HepG2 (cell line): ENCODE data around the gene AZU1. TPM values are rescaled to one million over a fixed set of nuclear protein-coding genes. Genes with fewer than 3 reads are reported as not detected.

Source experiments
- ARID3A ChIP-seq: IDR thresholded peaks from 2 replicates; pipeline ENCODE4 v1.6.1; 2012; ENCODE audit warnings: low read depth, low read length, improper control_type of control experiment
- RXRA ChIP-seq: sonication (generic); formaldehyde crosslinking; IDR thresholded peaks from 2 replicates; pipeline ENCODE4 v1.5.1; 2020; ENCODE audit warnings: missing genetic modification reagents
- SALL1 ChIP-seq: sonication (generic); formaldehyde crosslinking; IDR thresholded peaks from 2 replicates; pipeline ENCODE4 v1.8.0; 2022; ENCODE audit warnings: mild to moderate bottlenecking, missing genetic modification reagents
- SKIL ChIP-seq: sonication (generic); formaldehyde crosslinking; IDR thresholded peaks from 2 replicates; pipeline ENCODE4 v1.8.0; 2022; ENCODE audit warnings: missing genetic modification reagents, mild to moderate bottlenecking, moderate library complexity, borderline replicate concordance
- SMARCC2 ChIP-seq: fragments of 450-650 bp; IDR thresholded peaks from 2 replicates; pipeline ENCODE4 v1.6.1; 2017; ENCODE audit warnings: antibody characterized with exemption, mild to moderate bottlenecking
- TFE3 ChIP-seq: IDR thresholded peaks from 2 replicates; pipeline ENCODE4 v1.6.1; 2016
- ZBTB39 ChIP-seq: sonication (generic); formaldehyde crosslinking; IDR thresholded peaks from 2 replicates; pipeline ENCODE4 v1.5.0; 2020; ENCODE audit warnings: missing genetic modification reagents
- ZNF343 ChIP-seq: sonication (generic); formaldehyde crosslinking; IDR thresholded peaks from 2 replicates; pipeline ENCODE4 v1.4.0; 2020; ENCODE audit warnings: mild to moderate bottlenecking, missing genetic modification reagents
- ZNF550 ChIP-seq: sonication (generic); formaldehyde crosslinking; IDR thresholded peaks from 2 replicates; pipeline ENCODE4 v1.4.0; 2020; ENCODE audit warnings: mild to moderate bottlenecking, missing genetic modification reagents, borderline replicate concordance
- ZNF691 ChIP-seq: sonication (generic); formaldehyde crosslinking; IDR thresholded peaks from 2 replicates; pipeline ENCODE4 v1.4.0; 2020; ENCODE audit warnings: missing genetic modification reagents, low read depth, mild to moderate bottlenecking, borderline replicate concordance
- ZNF773 ChIP-seq: sonication (generic); formaldehyde crosslinking; IDR thresholded peaks from 2 replicates; pipeline ENCODE4 v1.4.0; 2020; ENCODE audit warnings: missing genetic modification reagents, borderline replicate concordance
- ZNF775 ChIP-seq: sonication (generic); formaldehyde crosslinking; IDR thresholded peaks from 2 replicates; pipeline ENCODE4 v1.4.0; 2020; ENCODE audit warnings: missing genetic modification reagents, mild to moderate bottlenecking, moderate library complexity, borderline replicate concordance
- ZNF800 ChIP-seq: sonication (generic); formaldehyde crosslinking; IDR thresholded peaks from 2 replicates; pipeline ENCODE4 v1.4.0; 2020; ENCODE audit warnings: missing genetic modification reagents
- ZSCAN12 ChIP-seq: sonication (generic); formaldehyde crosslinking; IDR thresholded peaks from 2 replicates; pipeline ENCODE4 v1.9.0; 2021; ENCODE audit warnings: mild to moderate bottlenecking, missing genetic modification reagents
- ZSCAN20 ChIP-seq: sonication (generic); formaldehyde crosslinking; IDR thresholded peaks from 2 replicates; pipeline ENCODE4 v1.4.0; 2020; ENCODE audit warnings: missing genetic modification reagents, mild to moderate bottlenecking, borderline replicate concordance
- ZSCAN5A ChIP-seq: sonication (generic); formaldehyde crosslinking; IDR thresholded peaks from 2 replicates; pipeline ENCODE4 v1.8.0; 2022; ENCODE audit warnings: mild to moderate bottlenecking, missing genetic modification reagents, borderline replicate concordance
- ZZZ3 ChIP-seq: sonication (generic); formaldehyde crosslinking; IDR thresholded peaks from 2 replicates; pipeline ENCODE4 v1.4.0; 2020; ENCODE audit warnings: missing genetic modification reagents, mild to moderate bottlenecking, borderline replicate concordance
- polyA plus RNA-seq, 8 experiments: library from polyadenylated mRNA; depleted of rRNA in 3 of 8; stranded (reverse) in 7 of 8; unstranded in 1 of 8; fragments of >200 nt; fragmentation: Illumina TruSeq in 4 of 8; extraction: Trizol in 4 of 8; gene quantifications; 2 replicates each; pipeline versions ENCODE4 v1.2.1 to v1.2.3, GENCODE V29; 2011 to 2016; ENCODE audit warnings: low read depth in 4 of 8, missing spikeins in 1 of 8, mixed read lengths in 1 of 8; ENCODE audit not compliant: insufficient read depth in 1 of 8
- total RNA-seq, 5 experiments: library from RNA; depleted of rRNA; stranded (reverse); fragments of >200 nt; fragmentation: Illumina TruSeq; extraction: Trizol; gene quantifications; 2 replicates each; pipeline ENCODE4 v1.2.3, GENCODE V29; 2016; ENCODE audit warnings: low read depth in 1 of 5

The AZU1 gene
- total and polyA plus RNA-seq, 2 of the 13 experiments (the other 11 are each of a cell fraction or from before 2014, with no cell fraction given), result not detected

GRCh38 chr19:789701-790060 lies 38.0 kb upstream of the AZU1 start (continued):
- TF ChIP-seq SKIL (0 out of 2 replicates have a peak, but pooled peaks have one; percentile 19), ZBTB39 (CRISPR knock-in tag) (no peak), ARID3A (0 out of 2 replicates have a peak, but pooled peaks have one; percentile 20), SALL1 (CRISPR knock-in tag) (peak; percentile 45; the same call in 1 of the 2 replicates), SMARCC2 (no peak), ZNF343 (CRISPR knock-in tag) (no peak), ZNF773 (CRISPR knock-in tag) (no peak), ZSCAN20 (CRISPR knock-in tag) (no peak), RXRA (no peak), ZNF691 (CRISPR knock-in tag) (0 out of 2 replicates have a peak, but pooled peaks have one; percentile 44), ZSCAN5A (no peak), ZNF775 (CRISPR knock-in tag) (peak; percentile 81; the same call in 1 of the 2 replicates), TFE3 (CRISPR knock-in tag) (0 out of 2 replicates have a peak, but pooled peaks have one; percentile 56), ZSCAN12 (CRISPR knock-in tag) (no peak), ZNF800 (CRISPR knock-in tag) (no peak), ZZZ3 (CRISPR knock-in tag) (no peak), ZNF550 (CRISPR knock-in tag) (no peak)
